IMR-90 (cell line): Measurements from ENCODE around the gene ATF7IP. TPM values are rescaled to one million over a fixed set of nuclear protein-coding genes. Genes with fewer than 3 reads are reported as not detected.

Source experiments
- ATAC-seq: fragments of 200-7000 bp; cut with Tn5 transposase; 2 replicates; pipeline ENCODE4 v1.9.1; 2020; ENCODE audit warnings: low read depth, mild to moderate bottlenecking, moderate library complexity
- BruUV-seq: library from RNA; stranded (reverse); fragments of 400-500 nt; replicated peaks from 2 replicates; lab custom pipeline; 2021; lab: Mats Ljungman, UMichigan
- CTCF ChIA-PET: fragments of 300-600 bp; formaldehyde crosslinking; extraction: SDS; loops from one replicate; lab custom pipeline; 2021; ENCODE audit warnings: antibody characterized with exemption; lab: Yijun Ruan, JAX
- POLR2A ChIA-PET: fragments of 300-600 bp; sonication (Branson Sonifier 250); formaldehyde crosslinking; loops from one replicate; lab custom pipeline; 2022; ENCODE audit warnings: antibody characterized with exemption; ENCODE audit not compliant: unreplicated experiment; lab: Charles Lee
- DNase-seq: peaks from one replicate; pipeline ENCODE4 v3.0.0; 2013
- H2AFZ ChIP-seq: replicated peaks from 2 replicates; pipeline ENCODE3; 2013; ENCODE audit warnings: low read length, mild to moderate bottlenecking; ENCODE audit not compliant: poor library complexity
- H2AK5ac ChIP-seq: 2 replicates; pipeline ENCODE4 v1.6.1; 2013; ENCODE audit warnings: low read depth, low read length, inconsistent platforms
- H2AK9ac ChIP-seq: replicated peaks from 2 replicates; pipeline ENCODE3; 2013; ENCODE audit warnings: mild to moderate bottlenecking, low read depth, low read length, moderate library complexity; ENCODE audit not compliant: poor library complexity
- H2BK120ac ChIP-seq: 2 replicates; pipeline ENCODE4 v1.6.1; 2013; ENCODE audit warnings: low read depth, low read length, inconsistent platforms
- H2BK15ac ChIP-seq: 3 replicates; pipeline ENCODE4 v1.6.1; 2013; ENCODE audit warnings: low read depth, low read length, inconsistent platforms
- H2BK20ac ChIP-seq: 2 replicates; pipeline ENCODE4 v1.6.1; 2013; ENCODE audit warnings: low read depth, mild to moderate bottlenecking, inconsistent platforms, low read length, moderate library complexity
- H2BK5ac ChIP-seq: 2 replicates; pipeline ENCODE4 v1.6.1; 2013; ENCODE audit warnings: mild to moderate bottlenecking, low read depth, low read length, inconsistent platforms; ENCODE audit not compliant: poor library complexity, severe bottlenecking
- H3K14ac ChIP-seq: replicated peaks from 2 replicates; pipeline ENCODE4 v1.6.1; 2013; ENCODE audit warnings: low read depth, low read length, inconsistent platforms
- H3K18ac ChIP-seq: 2 replicates; pipeline ENCODE4 v1.6.1; 2013; ENCODE audit warnings: low read depth, low read length, control low read depth
- H3K23ac ChIP-seq: 2 replicates; pipeline ENCODE4 v1.6.1; 2013; ENCODE audit warnings: low read depth, low read length, inconsistent platforms
- H3K27ac ChIP-seq: 2 replicates; pipeline ENCODE4 v1.5.1; 2013; ENCODE audit warnings: mild to moderate bottlenecking, control low read depth, low read length; ENCODE audit not compliant: insufficient read depth
- H3K27me3 ChIP-seq: 2 replicates; pipeline ENCODE4 v1.6.1; 2013; ENCODE audit warnings: low read length; ENCODE audit not compliant: control insufficient read depth, insufficient read depth
- H3K36me3 ChIP-seq: 2 replicates; pipeline ENCODE4 v1.6.1; 2013; ENCODE audit warnings: low read length, mixed read lengths; ENCODE audit not compliant: control insufficient read depth, insufficient read depth
- H3K4ac ChIP-seq: 2 replicates; pipeline ENCODE4 v1.6.1; 2013; ENCODE audit warnings: low read depth, low read length, inconsistent platforms
- H3K4me1 ChIP-seq: 2 replicates; pipeline ENCODE4 v1.6.1; 2013; ENCODE audit warnings: low read length, mixed read lengths; ENCODE audit not compliant: control insufficient read depth, insufficient read depth
- H3K4me2 ChIP-seq: 2 replicates; pipeline ENCODE4 v1.6.1; 2013; ENCODE audit warnings: low read depth, mild to moderate bottlenecking, control low read depth, low read length, moderate library complexity
- H3K4me3 ChIP-seq: 2 replicates; pipeline ENCODE4 v1.5.1; 2013; ENCODE audit warnings: low read depth, mild to moderate bottlenecking, control low read depth, low read length, moderate library complexity; ENCODE audit not compliant: insufficient read depth
- H3K56ac ChIP-seq: 2 replicates; pipeline ENCODE4 v1.6.1; 2013; ENCODE audit warnings: low read length, inconsistent platforms; ENCODE audit not compliant: insufficient read depth; ENCODE audit errors: extremely low read depth
- H3K79me1 ChIP-seq, 2 experiments: 2 replicates each; pipeline ENCODE4 v1.6.1; 2013; ENCODE audit warnings: low read length in 2 of 2, inconsistent platforms in 1 of 2, low read depth in 1 of 2
- H3K9ac ChIP-seq: 2 replicates; pipeline ENCODE4 v1.6.1; 2013; ENCODE audit warnings: low read depth, low read length, control low read depth
- H3K9me1 ChIP-seq: 2 replicates; pipeline ENCODE4 v1.6.1; 2013; ENCODE audit warnings: low read length, inconsistent platforms; ENCODE audit not compliant: insufficient read depth
- H3K9me3 ChIP-seq: 2 replicates; pipeline ENCODE4 v1.6.1; 2013; ENCODE audit warnings: low read length; ENCODE audit not compliant: control insufficient read depth, insufficient read depth
- H4K20me1 ChIP-seq: 2 replicates; pipeline ENCODE4 v1.6.1; 2013; ENCODE audit warnings: low read length, inconsistent platforms; ENCODE audit not compliant: insufficient read depth
- H4K5ac ChIP-seq: 2 replicates; pipeline ENCODE4 v1.6.1; 2013; ENCODE audit warnings: mild to moderate bottlenecking, low read depth, low read length, control low read depth
- H4K8ac ChIP-seq, 2 experiments: 2 replicates each; pipeline ENCODE4 v1.6.1; 2013; ENCODE audit warnings: low read depth in 2 of 2, low read length in 2 of 2, control low read depth in 1 of 2, inconsistent platforms in 1 of 2
- H4K91ac ChIP-seq: 2 replicates; pipeline ENCODE4 v1.6.1; 2013; ENCODE audit warnings: low read depth, low read length, inconsistent platforms; ENCODE audit not compliant: insufficient read depth
- CTCF ChIP-seq: conservative IDR thresholded peaks from 2 replicates; pipeline ENCODE4 v1.5.1; 2012; ENCODE audit warnings: mild to moderate bottlenecking, low read depth, low read length, improper control_type of control experiment
- FOS ChIP-seq: fragments of 150-350 bp; IDR thresholded peaks from 2 replicates; pipeline ENCODE4 v1.6.1; 2016; ENCODE audit warnings: low read depth, low read length
- MAFK ChIP-seq: IDR thresholded peaks from 2 replicates; pipeline ENCODE4 v1.6.1; 2012; ENCODE audit warnings: low read depth, low read length, improper control_type of control experiment
- WGBS, 2 experiments: methylation state at CpG; one replicate each; pipeline versions ENCODE4 v1.1.5 to v1.1.7; 2013; ENCODE audit warnings: missing lambda C conversion rate in 2 of 2; ENCODE audit not compliant: insufficient read length in 1 of 2; ENCODE audit errors: extremely low coverage in 2 of 2; 5-methylcytosine and 5-hydroxymethylcytosine counted together
- dilution Hi-C: fragments of 300-500 bp; cut with HindIII; formaldehyde crosslinking; loops from one replicate; pipeline ENCODE4 v1.14.3; 2018; ENCODE audit warnings: low sequenced_read_pairs; ENCODE audit not compliant: unreplicated experiment
- in situ Hi-C: fragments of 300-500 bp; cut with MboI; formaldehyde crosslinking; loops from 3 replicates; pipeline ENCODE4 v1.14.3; 2019; ENCODE audit warnings: low sequenced_read_pairs, inconsistent platforms, mixed read lengths
- intact Hi-C: fragments of 100-400 bp; cut with micrococcal nuclease; formaldehyde crosslinking; loops from 2 replicates; pipeline ENCODE4 v1.10.0; 2022
- polyA plus RNA-seq, 3 experiments: library from polyadenylated mRNA; depleted of rRNA; stranded (reverse); fragments of >200 nt; gene quantifications; 2 replicates each; pipeline ENCODE4 v1.2.3, GENCODE V29; 2012; ENCODE audit warnings: low replicate concordance in 1 of 3
- total RNA-seq: library from RNA; depleted of rRNA; stranded (reverse); fragments of >200 nt; gene quantifications from 2 replicates; pipeline ENCODE4 v1.2.3, GENCODE V29; 2012

ATF7IP gene
- total and polyA plus RNA-seq, 2 of the 4 experiments (the other 2 are of a cell fraction) = 9.4 to 22.8 TPM

GRCh38 chr12:14325716-14326343, 39.7 kb upstream of the ATF7IP start:
- BruUV-seq = no TSS peak

More at GRCh38 chr12:14325716-14326343, 39.7 kb upstream of the ATF7IP start:
- H2BK120ac ChIP-seq = no peak overlapping the region
- TF ChIP-seq MAFK (no peak), CTCF (no peak), FOS (no peak)
- ChIA-PET POLR2A (no interaction called here), CTCF (no interaction called here)
- no peak overlapping the region for H4K91ac ChIP-seq
- in situ Hi-C loops (no loop called here), dilution Hi-C loops (no loop called here), intact Hi-C loops (no loop called here)
- no peak overlapping the region for H3K4me2 ChIP-seq
- DNase-seq = no peak
- no peaks in the 10 kb centered on the region for H3K36me3 ChIP-seq
- no peak overlapping the region for H3K23ac ChIP-seq
- no CpG with 5 or more reads among the region's 11 CpGs for WGBS, 2 experiments
- H3K18ac ChIP-seq = 0 out of 2 replicates have a peak overlapping the region, but pooled peaks have one; percentile 76
- H3K27ac ChIP-seq = no peak overlapping the region
- no peak overlapping the region for H2BK20ac ChIP-seq
- 0 out of 2 replicates have a peak overlapping the region, but pooled peaks have one; percentile 4 for H3K4ac ChIP-seq
- H4K8ac ChIP-seq = peak overlapping the region in 1 of 2 experiments; percentile 40; a peak in 1 of 4 replicates
- H3K4me3 ChIP-seq = no peak overlapping the region
- no peaks in the 10 kb centered on the region for H3K79me1 ChIP-seq
- no peak overlapping the region for H2BK5ac ChIP-seq
- ATAC-seq = no peak
- no peak overlapping the region for H4K5ac ChIP-seq
- H3K14ac ChIP-seq = no peak overlapping the region
- no peaks in the 10 kb centered on the region for H3K9me3 ChIP-seq
- no peak overlapping the region for H3K9ac ChIP-seq
- no peak overlapping the region for H2AK9ac ChIP-seq
- H2BK15ac ChIP-seq = no peak overlapping the region
- no peak overlapping the region for H2AFZ ChIP-seq
- H4K20me1 ChIP-seq = no peaks in the 10 kb centered on the region
- peaks cover 12% of the 10 kb centered on the region for H3K4me1 ChIP-seq
- no peak overlapping the region for H2AK5ac ChIP-seq
- no peaks in the 10 kb centered on the region; the same call in 1 of the 2 replicates for H3K9me1 ChIP-seq
- no peak overlapping the region for H3K56ac ChIP-seq
- no peaks in the 10 kb centered on the region for H3K27me3 ChIP-seq
